ENCODE data around the gene CD74.

CD74 gene

GRCh38 chr5:150451594-150451993 is 38.9 kb upstream of the CD74 start:
- WGBS, 2 experiments: 67 to 86% methylated on average over 1 of the region's 1 CpG
- Histone ChIP-seq H3K4me1 (ENCODE audit: control insufficient read depth, insufficient read depth, low read length) (peaks cover 6% of the 10 kb centered on the region), H3K27me3 (ENCODE audit: control insufficient read depth, insufficient read depth, low read length, poor library complexity, severe bottlenecking) (no peaks in the 10 kb centered on the region), H3K4me3 (ENCODE audit: insufficient read depth, low read depth, low read length) (no peak overlapping the region), H3K36me3 (ENCODE audit: control insufficient read depth, insufficient read depth, low read length) (peaks cover 13% of the 10 kb centered on the region), H3K27ac (ENCODE audit: insufficient read depth, low read depth, low read length, poor library complexity, severe bottlenecking) (no peak overlapping the region), H3K9me3 (ENCODE audit: control insufficient read depth, low read length) (no peaks in the 10 kb centered on the region)

- Histone ChIP-seq H3K27ac (ENCODE audit: insufficient read depth, low read depth, low read length, poor library complexity, severe bottlenecking) (peak within 1 kb of the TSS; percentile 79), H3K36me3 (ENCODE audit: control insufficient read depth, insufficient read depth, low read length) (peaks cover 31% of the 10 kb centered on the region), H3K4me1 (ENCODE audit: control insufficient read depth, insufficient read depth, low read length) (peaks cover 6% of the 10 kb centered on the region), H3K27me3 (ENCODE audit: control insufficient read depth, insufficient read depth, low read length, poor library complexity, severe bottlenecking) (no peaks in the 10 kb centered on the region), H3K9me3 (ENCODE audit: control insufficient read depth, low read length) (no peaks in the 10 kb centered on the region), H3K4me3 (ENCODE audit: insufficient read depth, low read depth, low read length) (peak within 1 kb of the TSS; percentile 97)
- 4 to 5% methylated on average over 58 of the region's 58 CpGs for WGBS, 2 experiments
Measured at GRCh38 chr5:150449517-150450339, 37.0 kb upstream of the CD74 start, which contains the start of gene RPS14. Gene RPS14 (minus strand): TSS chr5:150449739. CDS start chr5:150447733, 2,006 bp downstream.

GRCh38 chr5:150448952-150449516 is 36.3 kb upstream of the CD74 start:
- peaks cover 6% of the 10 kb centered on the region for H3K4me1 ChIP-seq (ENCODE audit: control insufficient read depth, insufficient read depth, low read length)
- no peaks in the 10 kb centered on the region for H3K9me3 ChIP-seq (ENCODE audit: control insufficient read depth, low read length)
- whole genome bisulfite sequencing, 2 experiments: 1% methylated on average over 31 of the region's 31 CpGs
- peak overlapping the region; percentile 97 for H3K4me3 ChIP-seq (ENCODE audit: insufficient read depth, low read depth, low read length)
- H3K36me3 ChIP-seq (ENCODE audit: control insufficient read depth, insufficient read depth, low read length): peaks cover 37% of the 10 kb centered on the region
- H3K27ac ChIP-seq (ENCODE audit: insufficient read depth, low read depth, low read length, poor library complexity, severe bottlenecking): peak overlapping the region; percentile 79
- H3K27me3 ChIP-seq (ENCODE audit: control insufficient read depth, insufficient read depth, low read length, poor library complexity, severe bottlenecking): no peaks in the 10 kb centered on the region

- peak overlapping the region; percentile 79 for H3K27ac ChIP-seq (ENCODE audit: insufficient read depth, low read depth, low read length, poor library complexity, severe bottlenecking)
- peaks cover 6% of the 10 kb centered on the region for H3K4me1 ChIP-seq (ENCODE audit: control insufficient read depth, insufficient read depth, low read length)
- peak overlapping the region; percentile 97 for H3K4me3 ChIP-seq (ENCODE audit: insufficient read depth, low read depth, low read length)
- 37 to 38% methylated on average over 4 of the region's 4 CpGs for WGBS, 2 experiments
- peaks cover 42% of the 10 kb centered on the region for H3K36me3 ChIP-seq (ENCODE audit: control insufficient read depth, insufficient read depth, low read length)
- H3K27me3 ChIP-seq (ENCODE audit: control insufficient read depth, insufficient read depth, low read length, poor library complexity, severe bottlenecking): no peaks in the 10 kb centered on the region
- H3K9me3 ChIP-seq (ENCODE audit: control insufficient read depth, low read length): no peaks in the 10 kb centered on the region
Measured at GRCh38 chr5:150448334-150448733, 35.6 kb upstream of the CD74 start.

GRCh38 chr5:150447188-150447587 is 34.5 kb upstream of the CD74 start:
- no peak overlapping the region for H3K27ac ChIP-seq (ENCODE audit: insufficient read depth, low read depth, low read length, poor library complexity, severe bottlenecking)
- peaks cover 6% of the 10 kb centered on the region for H3K4me1 ChIP-seq (ENCODE audit: control insufficient read depth, insufficient read depth, low read length)
- H3K27me3 ChIP-seq (ENCODE audit: control insufficient read depth, insufficient read depth, low read length, poor library complexity, severe bottlenecking): no peaks in the 10 kb centered on the region
- H3K36me3 ChIP-seq (ENCODE audit: control insufficient read depth, insufficient read depth, low read length): peaks cover 42% of the 10 kb centered on the region
- H3K4me3 ChIP-seq (ENCODE audit: insufficient read depth, low read depth, low read length): no peak overlapping the region
- WGBS, 2 experiments: 94 to 98% methylated on average over 6 of the region's 6 CpGs
- H3K9me3 ChIP-seq (ENCODE audit: control insufficient read depth, low read length): no peaks in the 10 kb centered on the region

- H3K27me3 ChIP-seq (ENCODE audit: control insufficient read depth, insufficient read depth, low read length, poor library complexity, severe bottlenecking): no peaks in the 10 kb centered on the region
- 95 to 96% methylated on average over 6 of the region's 6 CpGs for WGBS, 2 experiments
- no peak overlapping the region for H3K27ac ChIP-seq (ENCODE audit: insufficient read depth, low read depth, low read length, poor library complexity, severe bottlenecking)
- no peak overlapping the region for H3K4me3 ChIP-seq (ENCODE audit: insufficient read depth, low read depth, low read length)
- no peaks in the 10 kb centered on the region for H3K9me3 ChIP-seq (ENCODE audit: control insufficient read depth, low read length)
- H3K36me3 ChIP-seq (ENCODE audit: control insufficient read depth, insufficient read depth, low read length): peaks cover 42% of the 10 kb centered on the region
- peaks cover 6% of the 10 kb centered on the region for H3K4me1 ChIP-seq (ENCODE audit: control insufficient read depth, insufficient read depth, low read length)
Measured at GRCh38 chr5:150446583-150446982, 33.9 kb upstream of the CD74 start.

DNA sequence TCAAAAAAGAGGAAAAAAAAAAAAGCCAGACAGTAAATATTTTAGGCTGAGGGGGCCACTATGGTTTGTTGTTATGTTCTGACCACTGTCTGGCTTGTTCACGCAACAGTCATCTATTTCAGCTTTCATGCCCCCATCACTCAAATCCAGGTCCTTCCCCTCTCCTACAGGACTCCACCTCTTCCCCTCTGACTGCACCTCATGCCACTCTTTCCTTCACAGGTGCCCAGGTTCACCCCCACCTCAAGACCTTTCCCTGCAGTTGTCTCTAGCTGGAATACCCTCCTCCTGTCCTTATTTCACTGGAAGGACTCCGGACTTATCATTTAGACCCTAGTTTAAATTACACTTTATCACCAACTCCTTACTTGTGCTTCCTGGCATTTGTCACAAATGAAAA is 33.4 kb upstream of the CD74 start:
- Histone ChIP-seq H3K27ac (ENCODE audit: insufficient read depth, low read depth, low read length, poor library complexity, severe bottlenecking) (no peak overlapping the region), H3K27me3 (ENCODE audit: control insufficient read depth, insufficient read depth, low read length, poor library complexity, severe bottlenecking) (no peaks in the 10 kb centered on the region), H3K9me3 (ENCODE audit: control insufficient read depth, low read length) (no peaks in the 10 kb centered on the region), H3K4me1 (ENCODE audit: control insufficient read depth, insufficient read depth, low read length) (peaks cover 6% of the 10 kb centered on the region), H3K4me3 (ENCODE audit: insufficient read depth, low read depth, low read length) (no peak overlapping the region), H3K36me3 (ENCODE audit: control insufficient read depth, insufficient read depth, low read length) (peaks cover 42% of the 10 kb centered on the region)
- 91 to 93% methylated on average over 2 of the region's 2 CpGs for WGBS, 2 experiments

DNA sequence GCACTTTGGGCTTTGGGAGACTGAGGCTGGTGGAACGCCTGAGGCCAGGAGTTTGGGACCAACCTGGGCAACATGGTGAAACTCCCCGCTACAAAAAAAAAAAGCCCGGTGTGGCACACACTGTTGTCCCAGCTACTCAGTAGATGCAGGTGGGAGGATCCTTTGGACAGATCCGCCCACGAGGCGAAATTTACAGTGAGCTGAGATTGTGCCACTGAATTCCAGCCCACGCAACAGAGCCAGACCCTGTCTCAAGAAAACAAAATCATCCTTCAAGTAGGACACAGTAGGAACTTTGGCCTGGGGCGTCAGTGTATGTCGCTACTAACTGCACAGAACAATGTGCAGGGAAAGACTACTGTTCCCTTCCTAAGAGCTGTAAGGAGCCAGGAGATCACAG is 32.1 kb upstream of the CD74 start:
- Histone ChIP-seq H3K27ac (ENCODE audit: insufficient read depth, low read depth, low read length, poor library complexity, severe bottlenecking) (no peak overlapping the region), H3K36me3 (ENCODE audit: control insufficient read depth, insufficient read depth, low read length) (peaks cover 42% of the 10 kb centered on the region), H3K27me3 (ENCODE audit: control insufficient read depth, insufficient read depth, low read length, poor library complexity, severe bottlenecking) (no peaks in the 10 kb centered on the region), H3K9me3 (ENCODE audit: control insufficient read depth, low read length) (no peaks in the 10 kb centered on the region), H3K4me1 (ENCODE audit: control insufficient read depth, insufficient read depth, low read length) (peaks cover 6% of the 10 kb centered on the region), H3K4me3 (ENCODE audit: insufficient read depth, low read depth, low read length) (no peak overlapping the region)
- 94% methylated on average over 9 of the region's 9 CpGs for WGBS, 2 experiments

GRCh38 chr5:150443242-150444075 is 30.7 kb upstream of the CD74 start:
- Histone ChIP-seq H3K4me3 (ENCODE audit: insufficient read depth, low read depth, low read length) (no peak overlapping the region), H3K4me1 (ENCODE audit: control insufficient read depth, insufficient read depth, low read length) (peaks cover 6% of the 10 kb centered on the region), H3K27ac (ENCODE audit: insufficient read depth, low read depth, low read length, poor library complexity, severe bottlenecking) (no peak overlapping the region), H3K9me3 (ENCODE audit: control insufficient read depth, low read length) (no peaks in the 10 kb centered on the region), H3K27me3 (ENCODE audit: control insufficient read depth, insufficient read depth, low read length, poor library complexity, severe bottlenecking) (no peaks in the 10 kb centered on the region), H3K36me3 (ENCODE audit: control insufficient read depth, insufficient read depth, low read length) (peaks cover 42% of the 10 kb centered on the region)
- 94% methylated on average over 14 to 15 of the region's 15 CpGs for WGBS, 2 experiments

- Histone ChIP-seq H3K27me3 (ENCODE audit: control insufficient read depth, insufficient read depth, low read length, poor library complexity, severe bottlenecking) (no peaks in the 10 kb centered on the region), H3K4me1 (ENCODE audit: control insufficient read depth, insufficient read depth, low read length) (no peaks in the 10 kb centered on the region), H3K9me3 (ENCODE audit: control insufficient read depth, low read length) (no peaks in the 10 kb centered on the region), H3K4me3 (ENCODE audit: insufficient read depth, low read depth, low read length) (no peak overlapping the region), H3K27ac (ENCODE audit: insufficient read depth, low read depth, low read length, poor library complexity, severe bottlenecking) (no peak overlapping the region), H3K36me3 (ENCODE audit: control insufficient read depth, insufficient read depth, low read length) (peaks cover 39% of the 10 kb centered on the region)
- WGBS, 2 experiments: 90 to 93% methylated on average over 6 of the region's 6 CpGs
Measured at GRCh38 chr5:150442699-150443080, 30.0 kb upstream of the CD74 start.
